Posterior cingulate gyrus (tissue), 11 donors: ENCODE data around the gene RIPK4.
A peak's percentile ranks its signal among the peaks of the same experiment; 100 is the strongest.

ENCODE experiments used
- DNase-seq, 10 donors: peaks; one replicate each; pipeline versions ENCODE4 v3.0.0 to v3.0.0-alpha.2; 2020 to 2021; ENCODE audit warnings: mixed read lengths in 3 of 10
- intact Hi-C: fragments of 100-400 bp; cut with DNase I; formaldehyde crosslinking; loops from one replicate; pipeline ENCODE4 v1.15.1; 2023

RIPK4 gene

GRCh38 chr21:41758550-41758949 is 8.3 kb downstream of the RIPK4 start:
- intact Hi-C loops: no loop called here
- DNase-seq: no peak

GRCh38 chr21:41755934-41756773 is 10.7 kb downstream of the RIPK4 start:
- intact Hi-C loops: no loop called here
- DNase-seq: peak in 3 of 10 donors; percentile 68 to 75 (median 74)

GRCh38 chr21:41755258-41755933 is 11.5 kb downstream of the RIPK4 start:
- DNase-seq: peak in 1 of 10 donors; percentile 59
- intact Hi-C loops: no loop called here

- intact Hi-C loops: no loop called here
Measured at GRCh38 chr21:41754479-41754891, 12.4 kb downstream of the RIPK4 start.

GRCh38 chr21:41753006-41753898 is 13.6 kb downstream of the RIPK4 start:
- DNase-seq: peak in 2 of 10 donors; percentile 42 to 60
- intact Hi-C loops: no loop called here

More at GRCh38 chr21:41754479-41754891, 12.4 kb downstream of the RIPK4 start:
- peak in 2 of 10 donors; percentile 46 to 70 for DNase-seq

GRCh38 chr21:41752231-41752681 is 14.6 kb downstream of the RIPK4 start:
- intact Hi-C loops: no loop called here
- DNase-seq: peak in 2 of 10 donors; percentile 48 to 59

GRCh38 chr21:41751611-41752011 is 15.2 kb downstream of the RIPK4 start:
- peak in 2 of 10 donors; percentile 45 to 52 for DNase-seq
- intact Hi-C loops: no loop called here

GRCh38 chr21:41750532-41751151 is 16.2 kb downstream of the RIPK4 start:
- intact Hi-C loops: no loop called here
- peak in 2 of 10 donors; percentile 47 to 72 for DNase-seq

- intact Hi-C loops: no loop called here
- peak in 2 of 10 donors; percentile 40 to 42 for DNase-seq
Measured at GRCh38 chr21:41750051-41750450, 16.8 kb downstream of the RIPK4 start.

- intact Hi-C loops: no loop called here
- DNase-seq: peak in 2 of 10 donors; percentile 35 to 63
Measured at GRCh38 chr21:41749286-41749685, 17.6 kb downstream of the RIPK4 start.

- intact Hi-C loops: no loop called here
- DNase-seq: peak in 2 of 10 donors; percentile 35 to 49
Measured at GRCh38 chr21:41747943-41748738, 18.7 kb downstream of the RIPK4 start.

GRCh38 chr21:41746744-41747006 is 20.2 kb downstream of the RIPK4 start:
- DNase-seq: peak in 2 of 10 donors; percentile 46 to 61
- intact Hi-C loops: no loop called here

GRCh38 chr21:41745971-41746743 is 20.7 kb downstream of the RIPK4 start:
- peak in 3 of 10 donors; percentile 52 to 67 (median 59) for DNase-seq
- intact Hi-C loops: no loop called here

GRCh38 chr21:41745026-41745820 is 21.6 kb downstream of the RIPK4 start:
- intact Hi-C loops: no loop called here
- peak in 3 of 10 donors; percentile 31 to 75 (median 42) for DNase-seq

GRCh38 chr21:41744028-41744930 is 22.6 kb downstream of the RIPK4 start:
- DNase-seq: peak in 3 of 10 donors; percentile 56 to 82 (median 74)
- intact Hi-C loops: no loop called here

GRCh38 chr21:41743321-41744027 is 23.4 kb downstream of the RIPK4 start:
- peak in 3 of 10 donors; percentile 63 to 80 (median 77) for DNase-seq
- intact Hi-C loops: no loop called here
